Upper lobe of left lung (tissue), 6 donors: ENCODE results near the gene TSPAN16. TPM values are rescaled to one million over a fixed set of nuclear protein-coding genes. Genes with fewer than 3 reads are reported as not detected.

Source experiments
- ATAC-seq, 2 donors: fragments of 200-7000 bp; cut with Tn5 transposase; one replicate each; pipeline ENCODE4 v1.9.1; 2022; ENCODE audit warnings: mild to moderate bottlenecking in 2 of 2, moderate library complexity in 2 of 2; ENCODE audit not compliant: low FRiP score in 2 of 2
- DNase-seq, 2 donors: peaks; one replicate each; pipeline ENCODE4 v3.0.0-alpha.2; 2019 to 2020
- H3K27ac ChIP-seq, 4 donors: fragments of 200-600 bp; sonication (generic); one replicate each; pipeline ENCODE4 v1.5.1; 2016 to 2019
- H3K27me3 ChIP-seq, 4 donors: fragments of 200-600 bp; sonication (generic); one replicate each; pipeline ENCODE4 v1.5.1; 2017 to 2019
- H3K36me3 ChIP-seq, 4 donors: fragments of 200-600 bp; sonication (generic); one replicate each; pipeline ENCODE4 v1.5.1; 2016 to 2019
- H3K4me1 ChIP-seq, 4 donors: fragments of 200-600 bp; sonication (generic); one replicate each; pipeline ENCODE4 v1.5.1; 2018 to 2019
- H3K4me3 ChIP-seq, 4 donors: fragments of 200-600 bp; sonication (generic); one replicate each; pipeline ENCODE4 v1.5.1; 2017 to 2019; ENCODE audit warnings: mild to moderate bottlenecking in 2 of 4, moderate library complexity in 1 of 4
- H3K9me3 ChIP-seq, 4 donors: fragments of 200-600 bp; sonication (generic); one replicate each; pipeline ENCODE4 v1.5.1; 2018 to 2019
- CTCF ChIP-seq, 6 experiments: fragments of 450-650 bp in 4 of 6; fragments of 200-600 bp in 2 of 6; sonication (generic) in 2 of 6; IDR thresholded peaks; one replicate each; pipeline ENCODE4 v1.5.1; 2016 to 2019; ENCODE audit warnings: antibody characterized with exemption in 6 of 6
- EP300 ChIP-seq, 4 donors: sonication (generic); formaldehyde crosslinking; IDR thresholded peaks; one replicate each; pipeline ENCODE4 v1.5.1; 2017; ENCODE audit warnings: antibody characterized with exemption in 4 of 4, control low read depth in 2 of 4
- POLR2A ChIP-seq, 4 donors: fragments of 450-650 bp; IDR thresholded peaks; one replicate each; pipeline ENCODE4 v1.5.1; 2016 to 2017; ENCODE audit warnings: antibody characterized with exemption in 4 of 4, mild to moderate bottlenecking in 2 of 4
- POLR2AphosphoS5 ChIP-seq, 2 donors: sonication (generic); formaldehyde crosslinking; IDR thresholded peaks; one replicate each; pipeline ENCODE4 v1.5.1; 2017; ENCODE audit warnings: antibody characterized with exemption in 2 of 2
- WGBS, 2 donors: methylation state at CpG; one replicate each; pipeline ENCODE4 v1.1.5; 2017 to 2018; 5-methylcytosine and 5-hydroxymethylcytosine counted together
- total RNA-seq, 6 donors: library from RNA; depleted of rRNA in 4 of 6; stranded (reverse); fragments of >200 nt in 4 of 6; gene quantifications; one replicate each; pipeline versions ENCODE4 v1.1.0 to v1.2.1, GENCODE V29; 2016 to 2021
- donor health status: DM: no; HTN: no; CAD: no; lungs with moderate emphysema.
- donor health status: DM: no; HTN: yes; CAD: no; lungs with severe emphysema.

Gene TSPAN16
- total RNA-seq, 6 donors from 2014 or later: not detected

- Histone ChIP-seq H3K27me3 (no peaks in the 10 kb centered on the region), H3K27ac (peak overlapping the region; percentile 62 to 91 (median 82)), H3K9me3 (no peaks in the 10 kb centered on the region), H3K36me3 (peaks cover 0 to 27% (median 13%) of the 10 kb centered on the region in 4 donors), H3K4me3 (no peak overlapping the region), H3K4me1 (peaks cover 25 to 55% (median 51%) of the 10 kb centered on the region in 4 donors)
- DNase-seq: no peak
- 29 to 52% methylated on average over 7 of the region's 7 CpGs for WGBS, 2 donors
- no peak for ATAC-seq
- no peak for TF ChIP-seq EP300 (IDR thresholded peaks at IDR 0.05)
- no peak for TF ChIP-seq POLR2AphosphoS5 (IDR thresholded peaks at IDR 0.05)
- TF ChIP-seq POLR2A (IDR thresholded peaks at IDR 0.05): no peak
- TF ChIP-seq CTCF (IDR thresholded peaks at IDR 0.05): no peak
Observed at GRCh38 chr19:11322269-11323024, 26.5 kb downstream of the TSPAN16 start.

GRCh38 chr19:11323601-11324078 lies 27.7 kb downstream of the TSPAN16 start:
- H3K27ac ChIP-seq: peak overlapping the region; percentile 62 to 91 (median 82)
- TF ChIP-seq CTCF (IDR thresholded peaks at IDR 0.05): no peak
- no peak for TF ChIP-seq POLR2AphosphoS5 (IDR thresholded peaks at IDR 0.05)
- H3K9me3 ChIP-seq: no peaks in the 10 kb centered on the region
- H3K27me3 ChIP-seq: no peaks in the 10 kb centered on the region
- ATAC-seq (peak in 1 of 2 donors; percentile 3), DNase-seq (no peak)
- peaks cover 25 to 45% (median 43%) of the 10 kb centered on the region in 4 donors for H3K4me1 ChIP-seq
- WGBS, 2 donors: 32 to 35% methylated on average over 5 of the region's 5 CpGs
- no peak overlapping the region for H3K4me3 ChIP-seq
- peaks cover 0 to 36% (median 19%) of the 10 kb centered on the region in 4 donors for H3K36me3 ChIP-seq

- TF ChIP-seq POLR2AphosphoS5 (IDR thresholded peaks at IDR 0.05): peak; percentile 79 to 94
- no peak for TF ChIP-seq POLR2A (IDR thresholded peaks at IDR 0.05)
- peak in 1 of 4 donors; percentile 36 for TF ChIP-seq EP300 (IDR thresholded peaks at IDR 0.05)
- 5 to 16% methylated on average over 9 to 10 of the region's 10 CpGs for WGBS, 2 donors
- peak in 1 of 2 donors; percentile 92 for DNase-seq
- peak; percentile 87 to 90 for ATAC-seq
- peak overlapping the region; percentile 62 to 91 (median 82) for H3K27ac ChIP-seq
- H3K4me3 ChIP-seq: peak overlapping the region in 1 of 4 donors; percentile 10
- H3K27me3 ChIP-seq: no peaks in the 10 kb centered on the region
- H3K9me3 ChIP-seq: no peaks in the 10 kb centered on the region
- peaks cover 25 to 43% (median 42%) of the 10 kb centered on the region in 4 donors for H3K4me1 ChIP-seq
- peaks cover 0 to 41% (median 22%) of the 10 kb centered on the region in 4 donors for H3K36me3 ChIP-seq
Observed at GRCh38 chr19:11324079-11324661, 28.2 kb downstream of the TSPAN16 start.

GRCh38 chr19:11324748-11325389 lies 28.9 kb downstream of the TSPAN16 start:
- no peak for TF ChIP-seq POLR2A (IDR thresholded peaks at IDR 0.05)
- TF ChIP-seq CTCF (IDR thresholded peaks at IDR 0.05): no peak
- no peak for TF ChIP-seq POLR2AphosphoS5 (IDR thresholded peaks at IDR 0.05)
- no peak for TF ChIP-seq EP300 (IDR thresholded peaks at IDR 0.05)
- H3K27ac ChIP-seq: peak overlapping the region; percentile 62 to 91 (median 82)
- 71 to 72% methylated on average over 7 to 17 of the region's 17 CpGs for WGBS, 2 donors
- no peak overlapping the region for H3K4me3 ChIP-seq
- H3K36me3 ChIP-seq: peaks cover 0 to 48% (median 27%) of the 10 kb centered on the region in 4 donors
- H3K9me3 ChIP-seq: no peaks in the 10 kb centered on the region
- DNase-seq (peak in 1 of 2 donors; percentile 49), ATAC-seq (peak in 1 of 2 donors; percentile 2)
- no peaks in the 10 kb centered on the region for H3K27me3 ChIP-seq
- peaks cover 25 to 43% (median 42%) of the 10 kb centered on the region in 4 donors for H3K4me1 ChIP-seq

- DNase-seq: no peak
- H3K27ac ChIP-seq: peak overlapping the region in 3 of 4 donors; percentile 75 to 91 (median 88)
Observed at GRCh38 chr19:11325544-11325943, 29.6 kb downstream of the TSPAN16 start.

More at GRCh38 chr19:11325544-11325943, 29.6 kb downstream of the TSPAN16 start:
- peaks cover 25 to 43% (median 42%) of the 10 kb centered on the region in 4 donors for H3K4me1 ChIP-seq
- no peak overlapping the region for H3K4me3 ChIP-seq
- 88 to 94% methylated on average over 7 of the region's 7 CpGs for WGBS, 2 donors
- no peak for ATAC-seq
- H3K36me3 ChIP-seq: peaks cover 0 to 55% (median 34%) of the 10 kb centered on the region in 4 donors
- H3K9me3 ChIP-seq: no peaks in the 10 kb centered on the region
- no peak for TF ChIP-seq POLR2A (IDR thresholded peaks at IDR 0.05)
- H3K27me3 ChIP-seq: no peaks in the 10 kb centered on the region
